GM21723 (cell line): ENCODE results near the gene TMEM151B.

Experiments
- ATAC-seq: cut with Tn5 transposase; IDR thresholded peaks from one replicate; pipeline ENCODE4 v1.9.1; 2021; ENCODE audit warnings: mild to moderate bottlenecking, moderate library complexity; ENCODE audit not compliant: unreplicated experiment

TMEM151B gene

DNA sequence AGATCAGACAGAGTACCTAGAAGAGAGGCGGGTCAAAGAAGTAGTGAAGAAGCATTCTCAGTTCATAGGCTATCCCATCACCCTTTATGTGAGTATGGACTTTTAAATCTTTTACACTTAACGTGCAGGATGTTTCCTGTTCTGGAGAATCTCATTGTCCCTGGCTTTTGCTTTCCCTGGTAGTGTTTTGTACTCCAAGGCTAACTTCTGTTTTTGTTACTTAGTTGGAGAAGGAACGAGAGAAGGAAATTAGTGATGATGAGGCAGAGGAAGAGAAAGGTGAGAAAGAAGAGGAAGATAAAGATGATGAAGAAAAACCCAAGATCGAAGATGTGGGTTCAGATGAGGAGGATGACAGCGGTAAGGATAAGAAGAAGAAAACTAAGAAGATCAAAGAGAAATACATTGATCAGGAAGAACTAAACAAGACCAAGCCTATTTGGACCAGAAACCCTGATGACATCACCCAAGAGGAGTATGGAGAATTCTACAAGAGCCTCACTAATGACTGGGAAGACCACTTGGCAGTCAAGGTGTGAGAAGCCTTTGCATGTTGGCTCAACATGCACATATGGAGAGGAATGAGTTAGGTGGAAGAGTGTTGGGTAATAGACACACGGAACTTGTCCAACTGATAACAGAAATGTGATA, 20.1 kb upstream of the TMEM151B start:
- no peak for ATAC-seq

DNA sequence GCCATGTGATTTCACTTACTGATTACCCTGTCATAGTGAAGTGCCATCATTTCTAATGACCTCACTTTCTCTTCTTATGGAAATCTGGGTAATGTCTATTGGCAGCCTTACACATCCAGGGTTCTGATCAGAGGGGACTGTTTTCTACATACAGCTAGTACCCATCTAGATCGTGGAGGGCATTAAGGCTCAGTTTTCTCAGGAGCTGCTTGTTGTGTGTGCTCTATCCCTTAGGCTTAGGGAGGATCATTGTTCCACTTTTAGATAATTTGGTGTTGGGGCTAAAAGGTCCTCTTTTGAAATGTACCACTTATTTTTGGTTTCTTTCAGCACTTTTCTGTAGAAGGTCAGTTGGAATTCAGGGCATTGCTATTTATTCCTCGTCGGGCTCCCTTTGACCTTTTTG, 19.5 kb upstream of the TMEM151B start:
- ATAC-seq: no peak

DNA sequence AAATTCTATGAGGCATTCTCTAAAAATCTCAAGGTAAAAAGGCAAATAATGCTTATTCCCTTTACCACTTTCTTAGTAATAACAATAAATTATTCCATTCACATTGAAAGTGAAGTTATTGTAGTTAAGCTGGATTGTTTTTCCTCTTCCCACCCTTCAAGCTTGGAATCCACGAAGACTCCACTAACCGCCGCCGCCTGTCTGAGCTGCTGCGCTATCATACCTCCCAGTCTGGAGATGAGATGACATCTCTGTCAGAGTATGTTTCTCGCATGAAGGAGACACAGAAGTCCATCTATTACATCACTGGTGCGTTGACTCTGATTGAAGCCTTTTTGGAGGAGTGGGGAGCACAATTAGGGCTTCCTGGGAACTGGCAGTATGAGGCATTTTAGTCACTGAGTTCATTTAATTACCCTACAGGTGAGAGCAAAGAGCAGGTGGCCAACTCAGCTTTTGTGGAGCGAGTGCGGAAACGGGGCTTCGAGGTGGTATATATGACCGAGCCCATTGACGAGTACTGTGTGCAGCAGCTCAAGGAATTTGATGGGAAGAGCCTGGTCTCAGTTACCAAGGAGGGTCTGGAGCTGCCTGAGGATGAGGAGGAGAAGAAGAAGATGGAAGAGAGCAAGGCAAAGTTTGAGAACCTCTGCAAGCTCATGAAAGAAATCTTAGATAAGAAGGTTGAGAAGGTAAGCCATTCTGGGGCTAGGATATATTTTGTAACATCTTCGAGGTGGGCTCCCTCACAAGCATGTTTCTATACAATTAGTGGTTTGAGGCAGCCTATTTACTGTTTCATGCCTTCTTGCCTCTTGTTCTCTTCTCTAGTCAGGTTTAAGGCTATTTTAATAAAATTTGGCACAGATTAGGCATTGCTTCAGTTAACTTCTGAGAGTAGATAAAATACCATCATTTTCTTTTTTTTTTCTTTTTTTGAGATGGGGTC, 18.4 kb upstream of the TMEM151B start:
- no peak for ATAC-seq

DNA sequence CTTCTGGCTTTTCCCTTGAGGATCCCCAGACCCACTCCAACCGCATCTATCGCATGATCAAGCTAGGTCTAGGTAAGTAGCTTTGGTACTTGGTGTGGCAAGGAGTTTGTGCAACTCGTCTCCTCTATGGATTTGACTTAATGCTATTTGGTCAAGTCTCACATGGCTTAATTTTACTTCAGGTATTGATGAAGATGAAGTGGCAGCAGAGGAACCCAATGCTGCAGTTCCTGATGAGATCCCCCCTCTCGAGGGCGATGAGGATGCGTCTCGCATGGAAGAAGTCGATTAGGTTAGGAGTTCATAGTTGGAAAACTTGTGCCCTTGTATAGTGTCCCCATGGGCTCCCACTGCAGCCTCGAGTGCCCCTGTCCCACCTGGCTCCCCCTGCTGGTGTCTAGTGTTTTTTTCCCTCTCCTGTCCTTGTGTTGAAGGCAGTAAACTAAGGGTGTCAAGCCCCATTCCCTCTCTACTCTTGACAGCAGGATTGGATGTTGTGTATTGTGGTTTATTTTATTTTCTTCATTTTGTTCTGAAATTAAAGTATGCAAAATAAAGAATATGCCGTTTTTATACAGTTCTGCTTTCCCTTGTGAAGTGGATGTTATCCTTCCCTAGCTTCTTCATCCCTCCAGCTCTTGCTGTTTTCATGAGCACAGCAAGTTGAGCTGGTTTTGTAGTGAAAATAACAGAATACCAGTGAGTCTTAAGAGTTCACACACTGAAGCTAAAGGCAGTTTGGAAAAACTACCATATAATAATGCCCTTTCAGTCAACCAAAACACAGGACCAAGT, 16.7 kb upstream of the TMEM151B start:
- no peak for ATAC-seq

DNA sequence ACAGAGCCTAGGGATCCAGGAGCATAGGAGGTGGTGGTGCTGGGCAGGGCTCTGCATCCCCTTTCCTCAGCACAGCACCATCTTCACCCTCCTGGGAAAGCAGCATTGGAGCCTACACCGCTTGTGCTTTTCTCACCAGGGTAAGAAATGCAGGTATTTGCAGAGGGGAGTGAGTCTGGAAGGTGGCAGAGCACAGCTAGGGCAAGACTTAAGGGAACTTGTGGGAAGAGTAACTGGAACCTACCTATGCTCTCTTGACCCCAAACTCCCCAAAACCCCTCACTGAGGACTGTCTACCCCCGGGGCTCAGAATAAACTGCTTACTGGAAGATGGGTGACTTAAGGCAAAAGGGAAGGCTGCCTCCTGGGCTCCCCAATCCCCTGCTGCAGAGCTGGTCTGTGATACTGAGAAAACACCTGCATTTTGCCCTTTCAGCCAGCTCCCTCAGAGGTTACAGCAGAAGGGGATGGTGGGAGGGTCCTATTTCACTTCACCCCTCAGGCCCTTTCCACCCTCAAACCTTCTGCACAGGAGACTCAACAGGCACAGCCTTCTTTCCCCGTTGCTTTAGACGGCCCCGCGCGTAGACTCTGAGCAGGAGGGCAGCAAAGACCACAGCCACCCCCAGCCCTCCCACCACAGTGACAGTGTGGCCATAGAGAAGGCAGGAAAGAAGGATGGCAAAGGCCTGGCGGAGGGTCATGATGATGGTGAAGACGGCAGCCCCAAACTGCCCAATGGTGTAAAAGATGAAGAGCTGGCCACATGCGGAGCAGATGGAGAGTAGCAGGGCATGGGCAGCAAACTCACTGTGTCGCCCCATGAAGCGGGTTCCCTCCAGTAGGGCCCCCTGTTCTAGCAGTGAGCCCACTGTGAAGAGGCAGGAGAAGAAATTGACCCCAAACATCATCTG, 15.8 kb upstream of the TMEM151B start:
- no peak for ATAC-seq

DNA sequence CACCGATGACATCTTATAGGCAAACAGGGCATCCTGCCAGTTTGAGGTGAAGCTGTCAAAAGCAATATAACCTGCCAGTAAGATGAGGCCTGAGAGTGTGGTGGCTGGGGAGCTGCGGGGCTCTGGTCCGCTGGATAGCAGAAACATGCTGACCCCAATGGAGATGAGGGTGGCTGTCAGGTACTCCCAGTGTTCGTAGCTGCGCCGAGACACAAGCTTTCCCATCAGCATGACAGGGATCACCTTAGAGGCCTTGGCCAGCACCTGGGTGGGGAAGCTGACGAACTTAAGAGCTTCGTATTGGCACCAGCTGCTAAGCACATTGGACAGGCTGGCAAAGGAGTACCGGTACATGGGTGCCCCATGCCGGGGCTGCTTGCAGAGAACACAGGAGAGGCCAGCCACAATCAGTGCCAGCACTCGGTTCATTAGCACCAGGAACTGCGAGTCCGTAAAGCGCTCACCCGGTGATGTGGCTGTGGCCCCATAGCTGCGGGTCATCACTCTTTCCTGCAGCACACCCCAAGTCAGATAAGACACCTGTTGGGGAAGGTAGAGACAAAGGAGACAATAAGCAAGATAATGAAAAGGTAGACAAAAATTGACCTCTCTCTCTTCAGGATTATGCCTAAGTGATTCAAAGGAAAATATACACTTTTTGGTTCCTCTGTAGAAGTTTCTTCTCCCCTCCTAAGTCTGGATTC, 15.0 kb upstream of the TMEM151B start:
- ATAC-seq: no peak

DNA sequence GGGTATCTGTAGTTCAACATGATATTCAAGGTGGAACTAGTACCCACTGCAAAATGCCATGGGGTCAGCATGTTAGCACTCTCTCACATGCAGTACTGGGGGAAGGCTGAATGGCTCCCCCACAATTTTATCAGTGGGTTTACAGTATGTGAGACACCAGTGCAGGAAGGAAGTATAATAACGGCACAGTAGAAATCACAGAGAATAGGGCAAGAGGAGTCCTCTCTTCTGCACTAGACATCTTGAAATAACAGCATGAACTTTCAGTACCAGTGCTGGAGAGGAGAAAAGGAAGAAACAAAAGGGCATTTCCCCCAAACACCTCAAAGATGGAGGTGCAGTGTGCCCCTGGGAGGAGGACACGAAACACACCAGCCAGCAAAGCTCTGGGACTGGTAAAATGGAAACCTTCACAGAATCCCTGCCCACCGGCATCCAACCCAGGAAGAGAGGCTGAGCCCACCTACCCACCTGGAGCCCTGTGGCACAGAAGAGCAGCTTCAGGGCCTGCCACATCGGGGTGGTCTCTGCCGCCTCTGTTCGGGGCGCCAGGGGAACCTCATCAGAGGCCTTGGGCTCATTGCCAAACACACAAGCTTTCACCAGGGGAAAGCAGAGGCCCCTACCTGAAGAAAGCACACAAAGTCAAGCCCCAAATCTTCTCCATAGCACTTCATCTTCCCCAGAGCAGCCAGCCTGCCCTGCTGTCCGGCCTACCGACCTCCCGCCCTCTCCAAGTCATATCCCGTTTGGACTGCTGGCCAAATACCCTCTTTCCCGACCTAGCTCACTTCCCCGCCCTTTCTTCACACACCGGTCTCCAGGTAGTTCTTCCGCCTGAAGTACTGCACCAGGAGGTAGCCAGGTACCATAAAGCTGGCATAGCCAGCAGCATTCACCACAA, 14.1 kb upstream of the TMEM151B start:
- ATAC-seq: no peak

DNA sequence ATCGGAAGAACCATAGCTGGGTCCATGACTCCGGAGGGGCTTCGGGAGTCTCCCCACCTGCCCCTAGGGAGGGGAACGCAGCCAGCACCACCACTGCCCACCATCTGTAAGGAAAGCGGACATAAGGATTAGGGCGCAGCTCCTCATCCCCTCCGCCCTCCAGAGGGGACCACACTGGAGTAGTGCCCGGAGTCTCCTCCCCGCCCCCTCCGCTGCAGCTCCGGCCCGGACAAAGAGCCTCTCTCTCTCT, 13.6 kb upstream of the TMEM151B start:
- no peak for ATAC-seq

DNA sequence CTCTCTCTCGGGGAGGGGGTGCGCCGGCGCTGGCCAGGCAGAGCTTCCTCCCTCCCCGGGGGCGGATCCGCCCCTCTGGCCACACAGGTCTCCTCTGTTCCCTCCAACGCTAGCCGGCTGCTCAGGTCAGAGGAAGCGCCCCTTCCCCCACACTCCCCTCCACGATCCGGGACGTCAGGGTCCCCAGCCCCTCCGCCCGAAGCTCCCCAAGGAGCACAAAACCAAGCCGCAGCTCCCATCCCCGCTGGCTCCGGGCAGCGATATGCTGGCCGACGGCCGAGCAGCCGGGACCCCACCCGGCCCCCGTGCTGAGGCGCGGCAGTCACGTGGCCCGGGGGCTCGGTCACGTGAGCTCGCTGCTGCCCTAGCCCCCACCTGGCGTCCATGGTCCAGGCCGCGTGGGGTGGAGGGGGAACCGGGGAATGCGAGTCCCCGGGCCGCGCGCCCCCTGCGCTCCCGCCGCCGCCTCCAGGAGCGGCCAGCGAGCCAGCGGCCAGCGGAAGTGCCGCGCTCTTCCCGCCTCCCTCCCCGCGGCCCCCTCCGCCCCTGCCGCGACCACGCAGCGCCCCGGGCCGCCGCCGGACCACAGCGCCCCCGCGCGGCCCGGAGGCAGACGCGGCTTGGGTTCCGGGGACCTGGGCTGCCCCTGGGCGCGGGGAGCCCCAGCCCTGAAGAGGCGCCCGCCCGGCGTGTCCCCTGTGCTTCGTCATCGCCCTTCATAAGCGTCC, 13.1 kb upstream of the TMEM151B start, which contains the start of gene SLC35B2:
Gene SLC35B2, minus strand, starts transcription at position 504 of the 728 bp plus-strand sequence. Its CDS starts 118 bp downstream, at position 386.
- peak; percentile 54 for ATAC-seq

DNA sequence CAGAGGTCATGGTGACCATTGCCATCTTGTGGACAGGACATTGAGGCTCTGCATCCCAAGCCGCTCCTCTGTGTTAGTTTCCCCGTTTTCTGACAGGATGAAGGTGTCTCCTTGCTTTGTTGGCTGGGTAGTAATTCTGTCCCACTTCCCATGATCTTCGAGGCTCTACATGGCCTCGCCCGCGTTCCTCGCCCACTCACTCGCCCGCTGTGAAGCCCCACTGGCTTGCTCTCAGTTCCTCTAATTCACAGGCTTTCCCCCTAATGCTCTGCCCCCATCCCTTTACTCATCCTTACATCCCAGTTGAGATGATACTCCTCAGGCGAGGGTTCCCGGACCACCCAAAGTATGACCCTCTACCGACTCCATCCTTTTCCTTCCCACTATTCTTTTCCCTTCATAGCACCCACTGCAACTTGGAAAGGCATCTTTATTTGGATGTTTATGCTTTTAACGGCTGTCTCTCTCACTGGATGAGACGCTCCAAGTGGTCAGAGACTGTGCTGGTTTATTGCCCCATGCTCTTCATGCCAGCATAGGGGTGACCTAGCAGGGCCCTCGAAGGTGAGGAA, 12.4 kb upstream of the TMEM151B start:
- ATAC-seq: peak; percentile 14

DNA sequence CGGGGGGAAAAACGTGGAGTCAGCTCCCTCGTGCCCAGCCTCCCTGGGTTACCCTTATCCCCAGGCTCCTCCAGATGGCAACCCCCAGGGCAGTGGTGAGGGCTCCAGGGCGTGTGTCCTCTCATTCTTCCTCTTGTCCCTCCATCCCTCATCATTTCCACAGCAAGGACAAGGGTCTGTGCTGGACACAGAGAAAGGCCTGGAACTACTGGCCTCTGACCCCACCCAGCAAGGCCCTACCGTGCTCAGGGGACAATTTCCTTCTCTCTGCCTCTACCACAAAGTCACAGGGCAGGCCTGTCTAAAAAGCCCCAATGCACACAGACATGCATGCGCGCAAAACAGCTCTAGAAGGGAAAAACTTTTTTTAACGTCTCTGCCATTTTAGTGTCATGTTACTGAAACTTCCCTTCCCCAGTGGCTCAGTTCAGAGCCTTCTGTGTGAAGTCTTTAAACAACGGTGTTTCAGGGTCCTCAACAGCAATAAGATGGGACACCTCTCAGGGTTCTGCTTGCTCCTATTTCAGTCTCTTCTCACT, 11.9 kb upstream of the TMEM151B start:
- ATAC-seq: no peak

DNA sequence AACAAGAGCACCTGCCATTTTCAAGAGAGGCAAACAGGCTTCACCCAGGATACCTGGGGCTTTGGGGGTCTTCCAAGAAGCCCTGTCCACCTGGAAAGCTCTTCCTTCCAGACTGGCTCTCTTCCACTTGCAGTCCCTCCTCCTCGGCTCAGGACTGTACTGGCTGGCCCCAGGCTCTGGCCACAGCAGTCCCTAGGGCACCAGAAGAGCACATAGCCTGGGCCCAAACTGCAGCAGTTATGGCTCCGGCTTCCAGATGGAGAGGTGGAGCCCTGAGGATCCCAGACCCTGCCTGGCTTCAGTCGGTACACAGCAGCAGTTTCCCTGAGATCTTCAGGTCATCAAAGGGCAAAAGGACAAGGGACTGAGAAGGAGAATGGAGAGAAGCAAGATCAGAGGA, 11.3 kb upstream of the TMEM151B start:
- no peak for ATAC-seq

DNA sequence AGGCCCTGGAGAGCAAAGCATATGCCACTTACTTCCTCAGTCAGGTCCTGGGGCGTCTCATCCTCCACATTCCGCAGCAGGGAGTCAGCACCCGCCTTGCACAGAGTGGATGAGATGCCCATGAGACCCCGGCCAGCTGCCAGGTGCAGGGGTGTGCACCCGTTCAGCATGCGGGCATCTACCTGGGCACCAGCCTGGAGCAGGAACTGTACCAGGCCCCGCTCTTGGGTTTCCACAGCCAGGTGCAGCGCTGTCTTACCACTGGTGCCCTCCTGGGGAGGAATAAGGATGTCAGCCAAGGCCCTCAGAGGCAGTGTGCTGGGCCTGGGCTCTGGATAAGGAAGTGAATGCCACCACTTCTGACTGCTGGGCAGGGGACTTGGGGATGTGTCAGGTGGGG, 10.2 kb upstream of the TMEM151B start:
- ATAC-seq: no peak

DNA sequence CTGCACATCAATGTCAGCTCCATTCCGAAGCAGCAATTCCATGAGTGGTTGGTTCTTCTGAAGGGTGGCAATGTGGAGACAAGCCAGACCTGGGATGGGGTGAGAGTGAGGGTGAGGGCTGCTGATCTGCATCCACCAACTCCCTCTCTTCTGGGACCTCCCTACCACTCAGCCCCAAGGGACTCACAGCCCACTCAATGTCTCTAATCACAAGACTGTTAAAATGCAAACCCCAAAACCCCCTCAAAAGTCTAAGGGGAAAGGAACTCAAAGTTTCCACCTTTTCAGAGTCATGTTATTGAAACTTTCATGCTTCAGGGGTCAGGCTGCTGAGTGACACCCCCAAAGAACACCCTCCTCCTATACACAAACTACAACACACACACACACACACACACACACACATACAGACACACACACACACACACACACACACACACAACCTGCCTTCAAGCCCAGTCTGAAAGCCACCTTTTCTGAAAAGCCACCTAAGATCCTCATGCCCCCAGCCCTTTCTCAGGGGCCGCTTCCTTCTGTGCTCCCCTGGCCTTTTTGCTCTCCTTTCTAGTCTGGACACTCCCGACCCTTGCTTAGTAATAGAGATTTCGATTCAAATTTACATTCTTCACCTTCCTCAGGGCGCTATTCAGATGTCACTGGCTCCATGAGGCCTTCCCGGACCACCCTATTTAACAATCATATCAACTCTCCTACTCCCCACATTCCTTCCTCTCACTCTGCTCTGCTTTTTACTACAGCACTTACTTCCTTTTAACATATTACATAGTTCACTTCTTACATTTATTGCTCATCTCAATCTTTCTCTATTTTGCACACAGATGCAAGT, 9.6 kb upstream of the TMEM151B start:
- ATAC-seq: no peak

DNA sequence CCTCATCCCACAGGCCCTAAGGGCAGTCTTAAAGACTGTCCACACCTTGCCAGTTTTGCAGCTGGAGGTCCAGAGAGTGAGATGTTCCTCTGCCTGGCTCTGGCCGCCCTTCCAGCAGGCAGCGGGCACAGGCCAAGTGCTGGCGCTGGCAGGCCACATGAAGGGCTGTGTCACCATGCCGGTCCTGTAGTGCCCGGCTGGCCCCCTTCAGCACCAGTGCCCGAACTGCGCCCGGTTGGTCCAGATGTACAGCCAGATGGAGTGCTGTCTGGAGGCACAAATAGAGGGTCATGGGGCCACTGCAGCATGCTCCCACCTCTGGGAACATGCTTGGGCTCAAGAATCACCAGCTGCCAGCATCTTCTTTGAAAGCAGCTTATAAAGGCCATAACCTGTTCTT, 8.7 kb upstream of the TMEM151B start:
- no peak for ATAC-seq

DNA sequence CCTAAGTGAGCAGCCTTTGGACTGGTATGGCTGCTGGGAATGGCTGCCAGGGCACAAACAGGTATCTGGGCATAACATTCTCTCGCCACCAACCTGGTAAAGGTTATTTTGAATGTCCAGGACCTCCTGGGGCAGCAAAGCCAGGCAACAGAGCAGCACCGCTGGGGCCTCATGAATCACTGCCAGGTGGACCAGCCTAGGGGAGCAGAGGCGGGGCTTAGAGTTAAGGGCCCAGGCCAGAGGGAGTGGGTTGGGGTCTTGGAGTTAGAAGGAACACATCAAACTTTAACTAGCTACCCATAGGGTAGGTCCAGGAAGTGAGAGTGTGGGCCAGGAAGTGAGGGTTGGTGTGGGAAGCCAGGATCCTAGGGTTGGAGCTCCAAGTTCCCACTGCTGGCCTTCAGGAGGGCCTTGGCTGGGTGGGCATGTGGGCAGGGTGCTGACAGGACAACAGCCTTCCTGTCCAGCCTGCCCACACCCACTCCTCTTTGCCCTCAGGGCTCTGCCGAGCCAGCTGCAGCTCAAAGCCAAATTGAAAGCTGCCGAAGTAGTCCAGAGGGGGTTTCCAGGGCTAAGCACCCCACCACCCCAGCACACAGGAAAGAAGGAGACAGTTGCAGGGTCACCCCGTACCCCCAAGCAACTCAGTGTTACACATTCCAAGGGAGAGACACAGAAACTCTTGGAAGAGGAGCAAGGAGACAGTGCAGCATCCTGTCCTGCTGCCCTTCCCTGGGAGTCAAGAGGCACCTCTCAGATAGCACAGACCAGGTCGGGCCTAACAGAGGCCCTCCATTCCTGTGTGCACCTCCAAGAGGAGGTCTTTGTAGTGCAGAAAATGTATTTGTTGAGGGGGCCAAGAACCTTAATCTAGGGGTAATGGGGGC, 7.5 kb upstream of the TMEM151B start:
- no peak for ATAC-seq
